Measurements from ENCODE around the gene SMC6. TPM values are rescaled to one million over a fixed set of nuclear protein-coding genes. Genes with fewer than 3 reads are reported as not detected.

Gene SMC6
- total RNA-seq, 4 donors from 2014 or later, result 31.0 to 53.6 (median 39.1) TPM

GRCh38 chr2:17717666-17718065 is 35.9 kb downstream of the SMC6 start:
- no peak for DNase-seq
- H3K9me3 ChIP-seq, result no peaks in the 10 kb centered on the region
- H3K27me3 ChIP-seq, result no peaks in the 10 kb centered on the region
- TF ChIP-seq POLR2A (IDR thresholded peaks at IDR 0.05) (no peak), CTCF (IDR thresholded peaks at IDR 0.05) (no peak)
- no peak overlapping the region for H3K4me3 ChIP-seq
- H3K27ac ChIP-seq, result no peak overlapping the region
- peaks cover 0 to 67% (median 0%) of the 10 kb centered on the region in 3 donors for H3K36me3 ChIP-seq
- no peaks in the 10 kb centered on the region for H3K4me1 ChIP-seq

DNA sequence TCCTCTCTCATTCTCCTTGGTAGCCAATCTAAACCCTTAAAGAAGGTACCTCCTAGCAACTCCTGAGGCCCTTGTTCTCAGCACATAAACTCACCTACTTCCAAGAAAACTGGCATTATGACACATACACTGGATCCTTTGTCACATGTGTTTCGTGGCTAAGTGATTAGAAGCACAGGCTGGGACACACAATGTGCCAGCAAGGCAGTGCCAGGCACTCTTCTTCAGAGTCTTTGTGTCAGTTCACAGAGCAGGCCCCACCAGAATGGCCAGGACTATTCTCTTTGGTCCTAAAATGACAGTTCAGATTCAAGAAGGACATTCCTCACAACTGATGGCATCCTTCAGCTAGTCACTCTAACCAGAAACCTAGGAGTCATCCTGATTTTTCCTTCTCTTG is 40.3 kb downstream of the SMC6 start:
- no peak for DNase-seq
- Histone ChIP-seq H3K9me3 (no peaks in the 10 kb centered on the region), H3K27me3 (no peaks in the 10 kb centered on the region), H3K4me1 (no peaks in the 10 kb centered on the region), H3K36me3 (peaks cover 0 to 65% (median 0%) of the 10 kb centered on the region in 3 donors), H3K4me3 (no peak overlapping the region), H3K27ac (no peak overlapping the region)
- no peak for TF ChIP-seq CTCF (IDR thresholded peaks at IDR 0.05)

GRCh38 chr2:17710547-17711248 is 42.9 kb downstream of the SMC6 start:
- DNase-seq, result no peak
- no peaks in the 10 kb centered on the region for H3K9me3 ChIP-seq
- peaks cover 0 to 52% (median 0%) of the 10 kb centered on the region in 3 donors for H3K36me3 ChIP-seq
- H3K4me1 ChIP-seq, result no peaks in the 10 kb centered on the region
- H3K4me3 ChIP-seq, result no peak overlapping the region
- TF ChIP-seq POLR2A (IDR thresholded peaks at IDR 0.05), result no peak
- no peak for TF ChIP-seq CTCF (IDR thresholded peaks at IDR 0.05)
- H3K27ac ChIP-seq, result no peak overlapping the region
- H3K27me3 ChIP-seq, result no peaks in the 10 kb centered on the region

DNA sequence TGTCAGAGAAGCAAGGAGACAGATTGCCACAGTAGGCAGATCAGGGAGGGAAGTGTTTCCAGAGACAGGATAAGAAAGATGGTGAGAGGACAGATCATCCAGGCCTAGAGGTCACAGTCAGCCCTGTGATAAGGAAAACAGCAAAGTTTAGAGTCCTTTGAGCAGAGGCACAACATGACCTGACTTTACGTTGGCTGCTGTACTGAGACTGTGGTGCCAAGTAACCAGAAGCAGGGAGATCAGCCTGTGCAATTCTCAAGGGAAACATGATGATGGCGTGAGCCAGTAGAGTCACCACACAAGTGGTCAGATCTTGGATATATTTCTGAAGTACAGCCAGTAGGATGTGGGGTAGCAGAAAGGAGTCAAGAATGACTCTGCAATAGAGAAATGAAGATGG is 43.7 kb downstream of the SMC6 start:
- H3K4me3 ChIP-seq, result no peak overlapping the region
- H3K27ac ChIP-seq, result no peak overlapping the region
- DNase-seq, result no peak
- no peaks in the 10 kb centered on the region for H3K9me3 ChIP-seq
- H3K27me3 ChIP-seq, result no peaks in the 10 kb centered on the region
- H3K4me1 ChIP-seq, result no peaks in the 10 kb centered on the region
- H3K36me3 ChIP-seq, result peaks cover 0 to 56% (median 0%) of the 10 kb centered on the region in 3 donors
- TF ChIP-seq POLR2A (IDR thresholded peaks at IDR 0.05), result no peak

DNA sequence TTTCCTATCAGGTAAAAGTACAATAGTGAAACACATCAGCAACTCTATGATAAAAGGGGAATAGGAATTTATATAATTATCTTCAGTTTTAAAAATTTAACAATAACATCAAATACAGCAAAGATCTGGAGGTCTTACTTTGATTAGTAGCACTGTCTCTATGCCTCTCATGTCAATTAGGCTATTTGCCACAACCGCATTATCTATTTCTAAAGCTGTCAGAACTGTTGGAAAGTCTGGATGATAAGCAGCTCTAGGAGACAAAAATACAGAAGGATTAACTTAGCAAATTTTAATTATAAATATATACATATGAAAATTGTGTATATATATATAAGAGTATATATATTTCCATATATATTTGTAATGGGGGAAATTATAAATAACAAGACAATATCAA is 45.1 kb downstream of the SMC6 start:
- Histone ChIP-seq H3K4me3 (no peak overlapping the region), H3K36me3 (peaks cover 0 to 53% (median 0%) of the 10 kb centered on the region in 3 donors), H3K27ac (no peak overlapping the region), H3K9me3 (no peaks in the 10 kb centered on the region), H3K27me3 (no peaks in the 10 kb centered on the region), H3K4me1 (no peaks in the 10 kb centered on the region)
- no peak for TF ChIP-seq POLR2A (IDR thresholded peaks at IDR 0.05)
- DNase-seq, result no peak

DNA sequence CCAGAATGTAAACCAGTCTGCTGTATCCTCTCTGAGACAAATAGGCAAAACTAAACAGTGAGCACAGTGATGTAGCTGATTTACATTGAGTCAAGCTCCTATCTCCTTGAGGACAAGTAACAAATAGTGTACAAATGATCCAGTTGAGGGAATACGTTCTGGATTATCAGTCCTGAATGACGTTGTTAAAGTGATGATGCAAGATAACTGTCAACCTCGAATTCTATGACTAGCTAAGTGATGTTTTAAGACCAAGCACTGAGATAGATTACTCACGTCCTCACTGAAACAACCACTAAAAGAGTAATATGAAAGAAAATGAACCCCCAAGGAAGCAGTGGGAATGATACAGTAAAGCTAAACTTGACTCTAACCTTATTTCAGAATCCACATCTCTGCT is 46.8 kb downstream of the SMC6 start:
- no peak overlapping the region for H3K27ac ChIP-seq
- no peaks in the 10 kb centered on the region for H3K9me3 ChIP-seq
- no peaks in the 10 kb centered on the region for H3K4me1 ChIP-seq
- TF ChIP-seq CTCF (IDR thresholded peaks at IDR 0.05), result no peak
- TF ChIP-seq POLR2A (IDR thresholded peaks at IDR 0.05), result no peak
- peaks cover 0 to 54% (median 0%) of the 10 kb centered on the region in 3 donors for H3K36me3 ChIP-seq
- no peaks in the 10 kb centered on the region for H3K27me3 ChIP-seq
- no peak overlapping the region for H3K4me3 ChIP-seq
- DNase-seq, result no peak

- no peak for TF ChIP-seq CTCF (IDR thresholded peaks at IDR 0.05)
- TF ChIP-seq POLR2A (IDR thresholded peaks at IDR 0.05), result no peak
Observed at GRCh38 chr2:17690776-17691175, 62.8 kb downstream of the SMC6 start.

More at GRCh38 chr2:17690776-17691175, 62.8 kb downstream of the SMC6 start:
- DNase-seq, result no peak
- Histone ChIP-seq H3K9me3 (no peaks in the 10 kb centered on the region), H3K4me1 (no peaks in the 10 kb centered on the region), H3K4me3 (no peak overlapping the region), H3K27me3 (no peaks in the 10 kb centered on the region), H3K36me3 (peaks cover 0 to 70% (median 0%) of the 10 kb centered on the region in 3 donors), H3K27ac (no peak overlapping the region)

All from Peyer's patch (tissue), 4 donors.